ENCODE measurements around the gene SLC10A1. TPM values are rescaled to one million over a fixed set of nuclear protein-coding genes. Genes with fewer than 3 reads are reported as not detected.

The SLC10A1 gene
- not detected in 2 replicates for total RNA-seq

GRCh38 chr14:69796797-69797500 is at the start of gene SLC10A1:
TSS of gene SLC10A1 (minus strand) at chr14:69797241. CDS start at chr14:69797155, 86 bp downstream.

DNA sequence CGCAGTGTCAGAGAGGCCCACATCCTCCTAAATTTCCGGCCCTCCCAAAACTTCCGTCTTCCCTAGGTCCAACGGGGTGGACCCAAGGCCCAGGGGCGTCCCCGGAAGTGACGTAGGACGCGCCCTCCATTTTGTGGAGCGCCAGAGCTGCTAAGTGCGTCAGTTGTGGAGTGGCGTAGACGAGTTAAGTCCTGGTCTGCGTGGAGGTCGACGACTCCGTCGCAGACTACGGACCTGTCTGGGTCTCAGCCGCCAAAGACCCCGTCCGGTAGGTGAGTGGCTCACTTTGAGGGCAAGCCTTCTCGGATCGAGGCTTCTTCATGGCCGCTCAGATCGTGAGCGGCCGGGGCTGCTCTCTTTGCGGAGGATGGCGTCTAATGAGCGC is 30.1 kb downstream of the SLC10A1 start, which contains the start of gene SRSF5:
Gene SRSF5, plus strand, starts transcription at position 159 of the 385 bp plus-strand sequence. CDS start 1,015 bp downstream, outside the sequence.

Other genes with a start within 250 kb of the SLC10A1 start
- gene CCDC177, start 222.4 kb downstream of the SLC10A1 start, total RNA-seq, result not detected in 2 replicates
- gene SUSD6, start 185.6 kb downstream of the SLC10A1 start, total RNA-seq, result 5.3 and 8.0 TPM in 2 replicates
- gene SRSF5, start 30.1 kb downstream of the SLC10A1 start, total RNA-seq, result 135 and 173 TPM in 2 replicates
- gene SMOC1, start 82.2 kb upstream of the SLC10A1 start, total RNA-seq, result 0.19 and 0.40 TPM in 2 replicates